HG03460 (cell line): ENCODE results near the gene WDFY3.
"Not testable (repeated sequence)": the region's sequence is repeated elsewhere in the genome, so short reads cannot be mapped to it uniquely, and the experiment has no call there.

Source experiments
- ATAC-seq: cut with Tn5 transposase; IDR thresholded peaks from one replicate; pipeline ENCODE4 v1.9.1; 2021; ENCODE audit not compliant: unreplicated experiment

Gene WDFY3

DNA sequence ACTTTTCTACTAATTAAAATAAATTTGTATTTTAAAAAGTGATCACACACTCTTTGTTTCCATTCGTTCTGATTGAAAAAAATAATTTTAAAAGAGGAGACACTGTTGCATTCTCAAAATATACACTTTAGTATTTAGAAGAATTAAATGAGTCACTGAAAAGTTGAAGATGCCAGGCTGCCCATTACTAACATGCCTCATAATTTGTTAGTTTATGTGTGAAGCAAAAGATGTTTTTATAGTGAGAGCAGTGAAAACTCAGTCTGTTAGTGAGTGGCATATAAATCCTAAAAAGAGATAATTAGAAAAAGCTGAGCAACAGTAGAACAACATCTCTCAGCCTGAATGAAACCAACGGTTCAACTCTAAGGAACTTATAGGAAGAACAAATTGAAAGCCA, 240.1 kb downstream of the WDFY3 start:
- no peak for ATAC-seq

- no peak for ATAC-seq
These were observed 243.8 kb downstream of the WDFY3 start for GRCh38 chr4:84722720-84723119.

GRCh38 chr4:84719115-84719514, 247.4 kb downstream of the WDFY3 start:
- no peak for ATAC-seq

DNA sequence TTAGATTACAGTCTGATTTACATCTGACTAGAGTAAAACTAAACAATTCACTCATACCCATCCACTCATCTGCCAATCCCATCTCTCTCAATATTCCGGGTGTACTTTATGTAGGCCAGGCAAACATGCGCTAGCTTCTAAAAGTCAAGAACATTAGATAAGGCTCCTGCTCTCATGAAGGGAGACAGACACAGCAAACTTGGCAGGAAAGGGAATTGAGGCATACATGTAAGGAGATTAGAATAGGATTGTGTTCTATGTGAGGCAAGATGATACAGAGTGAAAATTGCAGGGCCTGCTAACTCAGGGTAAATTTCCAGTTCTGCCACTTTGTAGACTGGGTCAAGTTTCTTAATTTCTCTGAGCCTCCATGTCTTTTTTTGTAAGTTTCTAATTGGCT, 247.8 kb downstream of the WDFY3 start:
- no peak for ATAC-seq

DNA sequence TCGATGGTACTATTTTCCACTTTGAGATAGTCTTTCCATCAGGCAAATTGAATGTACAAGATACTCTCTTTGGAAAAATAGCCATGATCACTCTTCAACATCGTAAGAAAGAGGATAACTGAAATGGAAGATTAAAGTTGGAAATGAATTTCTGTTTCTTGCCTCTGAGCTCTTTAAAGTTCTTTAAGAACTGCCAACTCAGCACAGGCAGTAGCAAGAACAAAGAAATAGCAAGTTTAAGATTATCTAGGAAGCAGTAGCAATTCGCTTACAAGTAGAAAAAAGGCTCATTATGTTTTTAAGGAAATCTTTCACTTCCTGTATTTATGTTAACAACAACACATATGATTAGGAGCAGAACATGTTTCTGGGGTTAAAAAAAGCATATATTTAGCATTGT, 255.9 kb downstream of the WDFY3 start:
- no peak for ATAC-seq

DNA sequence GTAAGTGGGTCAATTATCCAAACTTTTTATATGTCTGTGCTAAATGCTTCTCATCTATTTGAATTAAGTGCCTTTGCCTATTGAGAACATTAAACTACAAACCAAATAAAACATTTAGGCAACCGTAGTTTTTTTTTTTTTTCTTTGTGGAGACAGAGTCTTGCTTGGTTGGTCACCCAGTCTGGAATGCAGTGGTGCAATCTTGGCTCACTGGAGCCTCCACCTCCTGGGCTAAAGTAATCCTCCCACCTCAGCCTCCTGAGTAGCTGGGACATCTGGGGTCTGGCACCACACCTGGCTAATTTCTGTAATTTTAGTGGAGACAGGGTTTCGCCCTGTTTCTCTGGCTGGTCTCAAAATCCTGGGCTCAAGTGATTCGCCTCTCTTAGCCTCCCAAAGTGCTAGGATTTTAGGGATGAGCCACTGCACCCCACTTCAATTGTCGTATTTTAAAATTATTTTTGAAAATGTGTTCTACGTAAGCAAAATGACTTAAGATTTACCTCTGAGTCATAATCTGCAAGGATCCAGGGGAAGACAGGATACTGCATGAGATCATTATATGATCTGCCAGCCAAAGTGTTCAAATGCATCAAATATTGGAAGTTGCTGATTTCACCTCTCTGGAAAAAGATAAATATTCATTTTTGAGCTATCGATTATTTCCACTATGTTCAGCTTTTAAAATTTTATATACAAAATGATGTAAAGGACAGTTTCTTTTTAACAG, 257.9 kb downstream of the WDFY3 start:
- no peak for ATAC-seq

- ATAC-seq, result no peak
These were observed 260.2 kb downstream of the WDFY3 start for GRCh38 chr4:84706286-84706685.

DNA sequence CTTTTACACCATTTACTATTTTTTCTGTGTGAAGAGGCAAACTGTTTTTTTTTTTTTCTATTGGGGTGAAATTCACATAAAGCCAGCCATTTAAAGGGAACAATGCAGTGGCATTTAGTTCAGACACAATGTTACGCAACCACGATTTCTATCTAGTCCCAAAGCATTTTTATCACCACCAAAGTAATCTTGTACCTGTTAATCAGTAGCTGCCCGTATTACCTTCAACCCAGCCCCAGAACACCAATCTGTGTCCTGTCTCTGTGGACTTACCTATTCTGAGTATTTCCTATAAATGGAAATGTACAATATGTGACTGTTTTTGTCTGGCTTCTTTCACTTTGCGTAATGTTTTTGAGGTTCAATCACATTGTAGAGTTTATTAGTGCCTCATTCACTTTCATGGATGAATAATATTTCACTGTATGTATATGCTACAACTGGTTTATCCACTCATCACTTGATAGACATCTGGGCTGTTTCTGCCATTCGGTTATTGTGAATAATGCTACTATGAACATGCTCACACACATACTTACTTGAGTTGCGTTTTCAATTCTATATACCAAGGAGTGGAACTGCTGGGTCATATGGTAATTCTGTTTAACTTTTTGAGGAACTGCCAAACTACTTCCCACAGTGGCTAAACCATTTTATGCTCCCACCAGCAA, 267.4 kb downstream of the WDFY3 start:
- ATAC-seq, result no peak

DNA sequence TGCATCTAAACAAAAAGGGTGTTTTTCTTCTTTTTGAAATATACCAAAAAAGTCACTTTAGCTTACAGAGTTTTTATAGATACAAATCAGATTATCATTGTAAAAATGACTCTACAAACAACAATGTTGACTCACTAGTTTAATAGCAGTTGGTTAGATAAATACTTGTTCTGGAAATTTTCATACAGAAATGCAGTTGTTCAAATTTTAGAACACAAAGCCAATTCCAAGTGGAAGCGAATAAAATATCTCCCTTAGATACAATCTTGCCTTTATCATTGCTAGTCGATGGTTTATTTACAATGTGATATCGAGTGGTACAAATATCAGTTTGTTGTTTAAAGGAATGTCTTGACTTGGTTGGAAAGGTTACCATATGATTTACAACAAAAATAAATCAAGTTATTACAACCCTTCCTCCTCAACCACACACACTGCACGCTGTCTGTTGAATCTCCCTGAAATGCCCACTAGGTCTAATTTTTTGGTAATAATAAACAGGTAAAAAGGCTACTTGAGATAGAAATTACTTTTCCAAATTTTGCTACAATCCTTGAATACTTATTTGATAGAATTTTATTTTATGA, 268.8 kb downstream of the WDFY3 start:
- ATAC-seq, result no peak

DNA sequence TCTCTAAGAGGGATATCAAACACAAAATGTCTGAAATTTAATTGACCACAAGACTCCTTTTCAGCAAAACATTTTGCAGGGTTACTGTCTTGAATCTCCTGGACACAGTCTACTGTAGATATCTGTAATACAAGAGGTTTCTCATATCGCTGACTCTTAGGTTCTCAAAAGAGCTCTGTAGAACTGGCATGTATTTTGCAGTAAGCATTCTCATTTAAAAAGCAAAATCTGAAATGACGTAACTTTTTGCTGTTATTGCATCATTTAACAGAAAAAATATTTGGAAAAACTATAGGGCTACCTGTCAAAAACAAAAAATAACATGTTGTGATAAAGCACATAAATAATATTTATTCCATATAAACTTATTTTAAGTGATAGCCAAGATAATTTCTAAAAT, 269.3 kb downstream of the WDFY3 start:
- no peak for ATAC-seq

GRCh38 chr4:84691800-84692199, 274.7 kb downstream of the WDFY3 start:
- no peak for ATAC-seq

- ATAC-seq, result no peak
These were observed 275.3 kb downstream of the WDFY3 start for GRCh38 chr4:84691170-84691691.

- ATAC-seq, result no peak
These were observed 276.0 kb downstream of the WDFY3 start for GRCh38 chr4:84690481-84690880.

DNA sequence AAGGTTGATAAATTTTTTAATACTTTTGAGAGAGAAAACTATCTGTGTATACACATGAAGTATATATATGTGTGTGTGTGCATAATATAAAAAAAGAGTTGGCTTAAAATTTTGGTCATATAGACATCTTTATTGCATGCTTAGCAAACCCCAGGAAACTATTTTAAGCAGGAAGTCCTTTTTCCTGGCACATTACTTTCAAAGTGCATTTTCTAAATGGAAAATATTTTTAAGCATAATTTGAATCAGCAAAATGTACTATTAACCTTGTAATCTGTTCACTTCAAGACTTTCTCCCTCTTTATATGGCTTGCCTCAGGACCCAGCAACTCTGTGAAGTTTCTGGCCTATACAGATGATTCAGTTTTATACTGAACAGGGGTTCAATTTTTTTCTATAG, 277.3 kb downstream of the WDFY3 start:
- ATAC-seq, result no peak

GRCh38 chr4:84688605-84689004, 277.9 kb downstream of the WDFY3 start:
- ATAC-seq, result no peak

GRCh38 chr4:84685105-84685504, 281.4 kb downstream of the WDFY3 start:
- ATAC-seq, result no peak

- ATAC-seq, result no peak
These were observed 282.1 kb downstream of the WDFY3 start for GRCh38 chr4:84684361-84684760.

- no peak for ATAC-seq
These were observed 283.2 kb downstream of the WDFY3 start for GRCh38 chr4:84683064-84683850.

- not testable (repeated sequence) for ATAC-seq
These were observed 283.8 kb downstream of the WDFY3 start for GRCh38 chr4:84682661-84683060.

GRCh38 chr4:84681486-84682274, 284.8 kb downstream of the WDFY3 start:
- ATAC-seq, result no peak

DNA sequence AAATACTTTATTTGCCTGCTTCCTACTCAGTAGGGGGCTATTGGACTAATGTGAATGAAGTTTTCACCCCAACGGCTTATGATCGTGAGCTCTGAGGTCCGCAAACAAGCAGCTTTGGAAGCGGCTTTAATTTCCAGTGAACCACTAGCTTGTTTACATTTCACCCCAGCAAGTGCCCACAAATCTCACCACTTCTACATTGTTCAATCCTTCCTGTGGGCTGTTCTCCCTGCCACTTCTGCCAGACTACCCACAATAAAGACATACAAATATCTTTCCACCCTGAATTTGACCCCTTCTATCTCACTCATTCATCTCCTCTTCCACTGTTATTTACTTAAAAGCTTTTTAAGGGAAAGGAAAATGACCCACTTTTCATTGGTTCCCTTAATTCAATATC, 285.5 kb downstream of the WDFY3 start:
- no peak for ATAC-seq
